Fibroblast of lung (primary cell): ENCODE data around the gene ATP5MK.

ENCODE experiments used
- CTCF ChIP-seq, 2 donors: IDR thresholded peaks in 1 of 2; conservative IDR thresholded peaks in 1 of 2; 1 replicate in 1 of 2; 2 replicates in 1 of 2; pipeline ENCODE4 v1.5.1; 2011 to 2012; ENCODE audit warnings: low read length in 2 of 2, control low read depth in 1 of 2, inconsistent platforms in 1 of 2, low read depth in 1 of 2, mild to moderate bottlenecking in 1 of 2
- EZH2 ChIP-seq: IDR thresholded peaks from 2 replicates; pipeline ENCODE4 v1.5.1; 2012; ENCODE audit warnings: low read length, control low read depth, mild to moderate bottlenecking; ENCODE audit errors: missing control alignments

DNA sequence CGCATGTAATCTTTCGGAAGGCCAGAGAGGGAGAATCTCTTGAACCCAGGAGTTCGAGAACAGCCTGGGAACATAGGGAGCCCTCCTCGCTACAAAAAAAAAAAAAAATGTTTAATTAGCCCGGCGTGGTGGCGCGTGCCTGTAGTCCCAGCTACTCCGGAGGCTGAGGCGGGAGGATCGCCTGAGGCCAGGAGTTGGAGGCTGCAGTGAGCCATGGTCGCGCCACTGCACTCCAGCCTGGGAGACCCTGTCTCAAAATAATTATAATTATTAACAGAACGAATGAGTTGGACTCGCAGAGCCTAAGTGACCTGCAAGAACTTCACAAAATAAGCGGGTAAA lies 46.1 kb downstream of the ATP5MK start:
- no peak for TF ChIP-seq CTCF (conservative IDR thresholded peaks at IDR 0.05 in 1 of 2, IDR thresholded peaks at IDR 0.05 in 1 of 2; ENCODE audit: low read depth in 1 of 2, low read length in 2 of 2)
- TF ChIP-seq EZH2, result no peak
